ENCODE measurements around the gene TSHZ1.

DNA sequence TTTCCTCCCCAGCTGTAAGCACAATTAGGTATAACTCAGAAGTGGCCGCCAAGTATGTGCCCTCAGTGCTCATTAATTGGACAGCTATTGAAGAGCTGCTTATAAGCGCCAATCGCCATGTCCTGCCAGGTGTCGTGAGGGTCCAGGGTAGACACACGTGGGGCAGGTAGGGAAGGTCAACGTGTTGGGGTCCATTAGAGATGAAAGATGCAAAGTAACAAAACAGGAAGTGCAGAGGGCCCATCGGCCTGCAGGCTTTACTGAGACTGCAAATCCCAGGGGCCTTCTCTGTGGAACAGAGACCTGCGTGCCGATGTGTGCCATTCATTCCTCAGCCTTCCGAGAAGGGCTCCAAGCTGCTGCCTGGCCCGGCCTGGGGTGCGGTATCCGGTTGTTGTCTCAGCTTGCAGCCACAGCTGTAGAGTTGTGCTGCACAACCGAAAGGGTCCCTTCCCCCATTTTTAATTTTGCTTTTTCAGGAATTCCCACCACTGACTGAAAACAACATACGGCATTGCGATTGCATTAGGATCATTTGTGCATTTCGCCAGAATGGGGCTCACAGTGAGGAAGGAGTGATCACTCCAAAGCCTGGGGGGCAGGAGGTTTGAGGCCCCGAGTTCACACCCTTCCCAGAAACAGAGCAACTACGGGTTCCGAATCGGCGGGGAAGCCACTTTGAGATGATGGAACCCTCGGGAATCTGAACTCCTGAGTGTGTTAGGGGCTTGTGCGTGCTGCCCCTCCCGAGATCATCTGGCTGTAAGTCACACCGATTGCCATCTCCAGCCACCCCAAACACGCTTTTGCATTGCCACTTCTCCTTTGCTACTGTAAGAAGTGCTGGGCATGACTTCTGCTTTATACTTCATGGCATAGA is 94.3 kb downstream of the TSHZ1 start:
- no peak for TF ChIP-seq MAFK (IDR thresholded peaks at IDR 0.05; ENCODE audit: low read depth, low read length)
- no peak for TF ChIP-seq PHF8 (conservative IDR thresholded peaks at IDR 0.05; ENCODE audit: low read depth, low read length)
- no peak for TF ChIP-seq POLR2A (IDR thresholded peaks at IDR 0.05; ENCODE audit: control extremely low read depth in 1 of 2, low read depth in 2 of 2, low read length in 2 of 2)
- no peak for TF ChIP-seq SP1 (IDR thresholded peaks at IDR 0.05; ENCODE audit: low read depth, low read length)
- TF ChIP-seq, protein P1, sequence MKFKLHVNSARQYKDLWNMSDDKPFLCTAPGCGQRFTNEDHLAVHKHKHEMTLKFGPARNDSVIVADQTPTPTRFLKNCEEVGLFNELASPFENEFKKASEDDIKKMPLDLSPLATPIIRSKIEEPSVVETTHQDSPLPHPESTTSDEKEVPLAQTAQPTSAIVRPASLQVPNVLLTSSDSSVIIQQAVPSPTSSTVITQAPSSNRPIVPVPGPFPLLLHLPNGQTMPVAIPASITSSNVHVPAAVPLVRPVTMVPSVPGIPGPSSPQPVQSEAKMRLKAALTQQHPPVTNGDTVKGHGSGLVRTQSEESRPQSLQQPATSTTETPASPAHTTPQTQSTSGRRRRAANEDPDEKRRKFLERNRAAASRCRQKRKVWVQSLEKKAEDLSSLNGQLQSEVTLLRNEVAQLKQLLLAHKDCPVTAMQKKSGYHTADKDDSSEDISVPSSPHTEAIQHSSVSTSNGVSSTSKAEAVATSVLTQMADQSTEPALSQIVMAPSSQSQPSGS (IDR thresholded peaks at IDR 0.05; ENCODE audit: low read length) = no peak
- no peak for TF ChIP-seq EGR1 (IDR thresholded peaks at IDR 0.05; ENCODE audit: borderline replicate concordance, low read depth, low read length)
- no peak for TF ChIP-seq POLR2AphosphoS5 (IDR thresholded peaks at IDR 0.05; ENCODE audit: low read depth, low read length)
- TF ChIP-seq KDM4A (IDR thresholded peaks at IDR 0.05; ENCODE audit: low read depth, low read length, severe bottlenecking) = no peak
